NCI-H748 (cell line): ENCODE data around the gene RAP1A.
"Not testable (repeated sequence)": the region's sequence is repeated elsewhere in the genome, so short reads cannot be mapped to it uniquely, and the experiment has no call there.

Experiments used
- DNase-seq: peaks from one replicate; lab custom pipeline; 2025; ENCODE audit not compliant: unreplicated experiment; lab: John Stamatoyannopoulos, UW

RAP1A gene

DNA sequence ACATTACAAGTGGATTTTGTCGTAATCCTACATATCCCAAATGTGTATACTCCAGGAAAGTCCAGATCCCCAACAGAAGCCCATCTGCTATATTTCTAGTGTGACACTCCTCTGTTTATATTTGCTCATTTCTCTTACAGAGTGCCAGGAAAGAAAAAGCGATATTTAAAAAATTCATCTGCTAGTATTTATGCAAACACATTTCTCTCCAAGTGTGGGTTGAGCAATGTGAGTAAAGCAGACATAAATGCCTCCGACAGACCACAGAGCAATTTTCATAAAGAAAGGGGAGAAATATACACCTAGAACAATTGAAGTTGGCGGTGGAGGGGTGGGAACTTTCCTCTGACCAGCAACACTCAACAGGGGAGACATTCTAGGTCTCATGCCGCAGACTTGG, 22.2 kb upstream of the RAP1A start:
- DNase-seq = no peak

DNA sequence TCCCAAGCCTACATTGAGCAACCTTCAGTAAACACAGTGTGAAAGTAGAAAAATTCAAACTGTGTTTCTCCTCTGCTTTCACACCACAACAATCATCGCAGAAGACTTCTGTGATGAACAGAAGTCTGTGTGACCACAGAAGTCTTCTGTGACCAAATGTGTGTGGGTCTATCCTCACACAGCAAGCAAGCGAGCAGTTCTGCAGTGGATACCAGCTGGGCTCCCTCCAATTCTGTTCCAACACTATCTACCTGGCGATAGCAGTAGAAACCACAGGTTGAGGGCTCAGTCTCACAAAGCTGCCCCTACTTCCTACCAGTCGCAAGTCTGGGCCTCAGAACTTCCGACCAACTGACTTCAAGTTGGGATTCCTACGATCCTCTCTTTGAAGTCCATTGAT, 21.0 kb upstream of the RAP1A start:
- no peak for DNase-seq

GRCh38 chr1:111599781-111600693, 19.6 kb upstream of the RAP1A start:
- DNase-seq = no peak

DNA sequence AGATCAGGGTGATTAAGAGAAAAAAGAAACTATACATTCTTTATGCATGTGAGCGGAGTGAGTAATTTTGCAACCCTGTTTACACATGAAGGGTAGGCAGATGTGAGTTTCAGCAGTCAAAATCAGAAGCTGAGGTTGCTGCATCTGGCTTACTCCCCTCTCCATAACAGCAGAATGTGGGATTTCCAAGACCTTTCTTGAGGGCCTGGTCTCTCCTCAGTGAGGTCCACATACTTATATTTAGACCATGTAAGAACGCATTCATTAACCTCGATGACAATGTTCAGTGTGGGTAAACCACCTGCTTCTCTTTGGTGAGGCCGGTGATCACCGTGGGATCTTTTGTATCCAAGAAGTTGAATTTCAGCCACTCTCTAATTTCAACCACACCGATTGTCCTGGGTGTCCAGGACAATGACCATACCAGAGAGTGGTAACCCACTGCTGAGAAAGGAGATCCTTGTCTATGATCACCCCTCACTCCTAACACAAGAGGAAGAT, 18.7 kb upstream of the RAP1A start:
- DNase-seq = no peak

- no peak for DNase-seq
These were observed 17.3 kb upstream of the RAP1A start for GRCh38 chr1:111602302-111602701.

DNA sequence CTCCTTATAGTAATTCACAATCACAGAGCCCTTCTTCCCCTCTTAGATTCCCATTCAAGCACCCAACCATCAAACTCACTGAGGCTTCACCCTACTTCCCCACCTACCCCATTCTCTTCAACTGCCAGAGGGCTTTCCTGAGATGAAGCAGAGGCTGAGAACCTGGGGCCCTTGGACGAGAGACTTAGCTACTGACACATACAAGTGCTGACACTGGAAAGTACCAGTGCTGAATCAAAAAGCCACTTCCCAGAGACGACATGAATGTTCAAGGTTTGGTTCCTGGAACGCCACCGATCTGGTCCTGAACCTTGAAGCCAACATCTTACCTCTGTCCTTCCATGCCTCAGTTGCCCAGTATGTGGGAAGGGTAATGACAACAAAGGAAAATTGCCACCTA, 16.6 kb upstream of the RAP1A start:
- DNase-seq = no peak

- DNase-seq = no peak
These were observed 15.6 kb upstream of the RAP1A start for GRCh38 chr1:111603979-111604378.

DNA sequence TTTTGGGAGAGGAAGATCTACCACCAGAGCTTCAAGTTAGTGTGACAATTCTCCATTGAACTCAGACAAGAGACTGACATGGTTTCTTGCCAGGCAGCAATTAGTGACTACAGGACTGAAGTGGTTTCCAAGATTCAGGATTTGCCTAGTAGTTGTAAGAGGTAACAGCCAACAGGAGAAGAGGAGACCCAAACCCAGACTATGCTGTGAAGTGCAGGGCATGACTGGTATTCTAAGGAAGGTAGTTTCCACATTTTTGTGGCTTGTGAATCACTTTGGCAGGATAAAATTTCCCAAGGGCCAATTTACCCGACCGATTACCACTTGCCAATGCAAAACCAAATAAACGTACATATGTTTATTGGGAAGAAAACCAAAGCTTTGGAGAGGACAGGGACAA, 14.7 kb upstream of the RAP1A start:
- no peak for DNase-seq

- no peak for DNase-seq
These were observed 14.0 kb upstream of the RAP1A start for GRCh38 chr1:111605576-111605975.

- not testable (repeated sequence) for DNase-seq
These were observed 13.0 kb upstream of the RAP1A start for GRCh38 chr1:111606457-111607215.

DNA sequence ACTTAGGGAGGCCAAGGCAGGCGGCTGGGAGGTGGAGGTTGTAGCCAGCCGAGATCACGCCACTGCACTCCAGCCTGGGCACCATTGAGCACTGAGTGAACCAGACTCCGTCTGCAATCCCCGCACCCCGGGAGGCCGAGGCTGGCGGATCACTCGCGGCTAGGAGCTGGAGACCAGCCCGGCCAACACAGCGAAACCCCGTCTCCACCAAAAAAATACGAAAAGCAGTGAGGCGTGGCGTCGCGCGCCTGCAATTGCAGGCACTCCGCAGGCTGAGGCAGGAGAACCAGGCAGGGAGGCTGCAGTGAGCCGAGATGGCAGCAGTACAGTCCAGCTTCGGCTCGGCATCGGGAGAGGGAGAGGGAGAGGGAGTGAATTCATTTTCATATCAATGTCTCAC, 11.1 kb upstream of the RAP1A start:
- not testable (repeated sequence) for DNase-seq

DNA sequence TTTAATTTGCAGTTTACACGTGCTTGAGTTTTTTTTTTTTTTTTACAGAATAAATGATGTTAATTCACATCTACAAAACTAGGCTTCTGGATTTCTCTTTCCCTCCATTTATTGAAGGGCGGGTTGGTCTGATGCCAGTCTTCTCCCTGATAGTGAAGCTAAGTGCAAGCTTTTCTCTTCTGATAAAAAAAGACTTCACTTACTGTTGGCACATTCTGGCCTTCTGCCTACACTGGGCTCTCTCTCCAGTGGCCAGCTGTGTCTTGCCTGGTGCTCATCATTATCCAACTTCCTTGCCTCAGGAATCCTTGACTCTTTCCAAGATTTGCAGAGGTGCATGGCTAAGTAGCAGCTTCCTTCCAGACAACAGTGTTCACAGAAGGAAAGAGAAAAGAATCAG, 7.6 kb upstream of the RAP1A start:
- no peak for DNase-seq

- no peak for DNase-seq
These were observed 3.5 kb upstream of the RAP1A start for GRCh38 chr1:111615870-111616715.

GRCh38 chr1:111618081-111618480, 1.5 kb upstream of the RAP1A start:
- no peak for DNase-seq

- peak; percentile 45 for DNase-seq
These were observed 491 bp upstream of the RAP1A start for GRCh38 chr1:111618961-111619634.

- no peak for DNase-seq
These were observed 917 bp downstream of the RAP1A start for GRCh38 chr1:111620441-111620971.

GRCh38 chr1:111621050-111621449, 1.5 kb downstream of the RAP1A start:
- DNase-seq = no peak

GRCh38 chr1:111622166-111622565, 2.6 kb downstream of the RAP1A start:
- DNase-seq = no peak

GRCh38 chr1:111624382-111624781, 4.8 kb downstream of the RAP1A start:
- no peak for DNase-seq

DNA sequence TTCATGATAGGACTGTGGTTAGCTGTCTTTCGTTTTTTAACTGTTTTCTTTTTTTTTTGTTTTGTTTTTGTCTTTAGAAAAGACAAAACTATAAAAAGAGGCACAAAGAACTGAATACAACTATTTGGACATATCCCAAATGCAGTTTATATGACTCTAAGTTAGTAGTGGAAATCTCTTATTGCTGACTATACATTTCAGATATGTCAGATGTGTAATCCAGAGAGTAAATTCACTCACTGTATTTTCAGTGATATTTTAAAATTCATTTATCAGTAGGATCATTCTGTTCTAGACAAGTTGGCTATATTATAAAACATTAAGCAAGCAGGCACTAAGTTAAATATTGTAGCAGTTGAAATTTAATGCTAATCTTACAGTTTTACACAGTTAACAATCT, 5.7 kb downstream of the RAP1A start:
- DNase-seq = no peak
